ENCODE measurements around the gene PMP22. TPM values are rescaled to one million over a fixed set of nuclear protein-coding genes. Genes with fewer than 3 reads are reported as not detected.

PMP22 gene
- total RNA-seq, 1 experiment from 2014 or later, result 28.7 TPM

DNA sequence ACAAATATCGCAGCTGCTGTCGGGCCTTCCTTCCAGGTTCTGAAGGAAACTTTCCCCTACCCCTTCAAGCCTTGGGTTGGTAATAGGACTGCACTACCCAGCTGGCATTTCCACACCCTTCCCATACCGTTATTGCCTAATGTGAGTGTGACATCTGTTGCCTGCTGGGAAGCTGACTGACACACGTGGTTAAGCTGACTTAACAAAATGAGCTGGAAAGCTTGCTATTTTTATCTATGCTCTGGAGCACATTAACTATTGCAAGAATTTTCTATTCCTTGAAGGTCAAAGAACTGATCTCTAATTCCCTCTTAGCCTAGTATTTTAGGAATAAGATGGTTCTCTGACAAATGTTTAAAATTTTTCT, 79.5 kb downstream of the PMP22 start:
- CTCF ChIA-PET, result interaction anchor here (1.0 kb wide), 1 partner anchor 14 kb away, joined by 3 read pairs; no protein-coding TSS in a partner anchor
- no peaks in the 10 kb centered on the region for H4K20me1 ChIP-seq (ENCODE audit: insufficient read depth)

DNA sequence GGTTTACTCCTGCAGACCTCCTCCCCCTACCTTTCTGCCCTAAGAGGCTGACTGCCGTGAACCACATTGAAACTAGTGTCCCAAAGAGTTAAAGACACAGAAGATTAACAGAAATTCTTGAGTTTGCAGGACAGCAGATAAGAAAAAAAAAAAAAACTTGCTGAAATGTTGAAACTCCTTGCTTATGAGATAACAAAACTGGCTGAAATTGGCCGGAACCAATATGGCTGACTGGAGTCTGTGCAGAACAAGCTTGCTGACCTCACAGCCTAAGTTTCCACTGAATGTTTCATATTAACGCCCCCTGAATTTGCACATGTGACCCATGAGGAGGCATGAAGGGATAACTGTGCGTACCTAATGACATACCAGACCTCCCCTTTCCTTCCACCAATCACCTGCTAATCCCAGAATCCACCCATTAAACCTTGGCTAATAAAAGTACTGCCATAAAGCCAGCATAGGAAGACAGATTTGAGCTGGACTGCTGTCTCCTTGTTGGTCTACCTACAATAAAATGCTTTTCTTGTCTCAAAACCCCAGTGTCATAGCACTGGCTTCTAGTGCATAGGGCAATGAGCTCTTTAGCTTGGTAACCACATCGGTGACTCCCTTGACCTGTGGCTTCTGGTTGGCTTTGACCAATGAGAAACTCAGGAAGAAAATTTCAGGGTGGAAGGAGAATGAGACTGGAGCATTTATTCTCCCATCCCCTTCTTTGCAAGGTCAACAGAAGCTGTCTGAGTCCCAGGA, 80.1 kb downstream of the PMP22 start:
- H3K27me3 ChIP-seq (ENCODE audit: insufficient read depth, low read length), result peaks cover 4% of the 10 kb centered on the region; the same call in 1 of the 2 replicates
- H3K4me1 ChIP-seq (ENCODE audit: control insufficient read depth in 1 of 2, insufficient read depth in 2 of 2, low read length in 2 of 2), result no peaks in the 10 kb centered on the region
- H3K4me3 ChIP-seq (replicated peaks in 1 of 2; ENCODE audit: low read depth in 1 of 2, low read length in 2 of 2), result no peak overlapping the region
- no peaks in the 10 kb centered on the region for H4K20me1 ChIP-seq (ENCODE audit: insufficient read depth)
- RAD21 ChIA-PET (ENCODE audit: low non-redundant PET in 1 of 2, low total read pairs in 2 of 2, uncharacterized antibody in 2 of 2, unreplicated experiment in 2 of 2), result no interaction called here
- H3K79me2 ChIP-seq (ENCODE audit: insufficient read depth, low read length), result no peaks in the 10 kb centered on the region
- intact Hi-C loops (cut with micrococcal nuclease), result no loop called here
- H3K9me3 ChIP-seq (ENCODE audit: control insufficient read depth in 1 of 2, insufficient read depth in 1 of 2, low read depth in 1 of 2, low read length in 2 of 2), result no peaks in the 10 kb centered on the region
- BruUV-seq (replicated peaks), result no TSS peak
- H3K9me2 ChIP-seq (ENCODE audit: insufficient read depth), result no peaks in the 10 kb centered on the region
- no peak overlapping the region for H3K27ac ChIP-seq (ENCODE audit: low read depth, low read length)
- POLR2A ChIA-PET, result no interaction called here
- H3K9ac ChIP-seq (ENCODE audit: low read length), result no peak overlapping the region
- no peaks in the 10 kb centered on the region for H3K36me3 ChIP-seq (ENCODE audit: control insufficient read depth in 1 of 2, insufficient read depth in 2 of 2, low read length in 2 of 2)
- CTCF ChIA-PET, result interaction anchor here (1.0 kb wide), 1 partner anchor 14 kb away, joined by 3 read pairs; no protein-coding TSS in a partner anchor
- H3K4me2 ChIP-seq (ENCODE audit: low read length), result no peak overlapping the region
- no peak for ATAC-seq
- no peak for DNase-seq (ENCODE audit: low read depth, low spot score)
- no peak overlapping the region for H2AFZ ChIP-seq (ENCODE audit: low read depth, low read length, poor library complexity, severe bottlenecking)
- TF ChIP-seq TCF7L2 (IDR thresholded peaks at IDR 0.05; ENCODE audit: borderline replicate concordance, extremely low read depth, insufficient read depth, insufficient read length) (no peak), CEBPB (IDR thresholded peaks at IDR 0.05; ENCODE audit: low read depth) (no peak), SRF (IDR thresholded peaks at IDR 0.05; ENCODE audit: low read depth) (no peak), ZNF274 (IDR thresholded peaks at IDR 0.05; ENCODE audit: low read depth, low read length) (no peak), EZH2 (IDR thresholded peaks at IDR 0.05) (no peak), CBX3 (IDR thresholded peaks at IDR 0.05; ENCODE audit: low read depth) (no peak), EGR1 (IDR thresholded peaks at IDR 0.05; ENCODE audit: low read depth) (no peak), ZFX (IDR thresholded peaks at IDR 0.05) (no peak), SIN3A (IDR thresholded peaks at IDR 0.05; ENCODE audit: low read depth) (no peak), POLR2AphosphoS5 (IDR thresholded peaks at IDR 0.05; ENCODE audit: low read depth, low read length) (no peak), POLR2A (IDR thresholded peaks at IDR 0.05; ENCODE audit: borderline replicate concordance, extremely low read depth, insufficient read depth, insufficient read length) (no peak), SP1 (IDR thresholded peaks at IDR 0.05; ENCODE audit: low read depth) (no peak), YY1 (IDR thresholded peaks at IDR 0.05; ENCODE audit: extremely low read depth, insufficient replicate concordance, low read depth, low read length) (no peak), ELF1 (IDR thresholded peaks at IDR 0.05; ENCODE audit: borderline replicate concordance, low read depth) (no peak)
- TF ChIP-seq, protein P1, sequence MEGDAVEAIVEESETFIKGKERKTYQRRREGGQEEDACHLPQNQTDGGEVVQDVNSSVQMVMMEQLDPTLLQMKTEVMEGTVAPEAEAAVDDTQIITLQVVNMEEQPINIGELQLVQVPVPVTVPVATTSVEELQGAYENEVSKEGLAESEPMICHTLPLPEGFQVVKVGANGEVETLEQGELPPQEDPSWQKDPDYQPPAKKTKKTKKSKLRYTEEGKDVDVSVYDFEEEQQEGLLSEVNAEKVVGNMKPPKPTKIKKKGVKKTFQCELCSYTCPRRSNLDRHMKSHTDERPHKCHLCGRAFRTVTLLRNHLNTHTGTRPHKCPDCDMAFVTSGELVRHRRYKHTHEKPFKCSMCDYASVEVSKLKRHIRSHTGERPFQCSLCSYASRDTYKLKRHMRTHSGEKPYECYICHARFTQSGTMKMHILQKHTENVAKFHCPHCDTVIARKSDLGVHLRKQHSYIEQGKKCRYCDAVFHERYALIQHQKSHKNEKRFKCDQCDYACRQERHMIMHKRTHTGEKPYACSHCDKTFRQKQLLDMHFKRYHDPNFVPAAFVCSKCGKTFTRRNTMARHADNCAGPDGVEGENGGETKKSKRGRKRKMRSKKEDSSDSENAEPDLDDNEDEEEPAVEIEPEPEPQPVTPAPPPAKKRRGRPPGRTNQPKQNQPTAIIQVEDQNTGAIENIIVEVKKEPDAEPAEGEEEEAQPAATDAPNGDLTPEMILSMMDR (IDR thresholded peaks at IDR 0.05 in 2 of 3, conservative IDR thresholded peaks at IDR 0.05 in 1 of 3; ENCODE audit: borderline replicate concordance in 1 of 3, insufficient read depth in 1 of 3, low read depth in 2 of 3, low read length in 2 of 3), result no peak

More for the DNA sequence above, 79.5 kb downstream of the PMP22 start:
- BruUV-seq (replicated peaks), result no TSS peak
- Histone ChIP-seq H3K4me3 (replicated peaks in 1 of 2; ENCODE audit: low read depth in 1 of 2, low read length in 2 of 2) (no peak overlapping the region), H3K36me3 (ENCODE audit: control insufficient read depth in 1 of 2, insufficient read depth in 2 of 2, low read length in 2 of 2) (no peaks in the 10 kb centered on the region), H3K9me3 (ENCODE audit: control insufficient read depth in 1 of 2, insufficient read depth in 1 of 2, low read depth in 1 of 2, low read length in 2 of 2) (no peaks in the 10 kb centered on the region), H3K9me2 (ENCODE audit: insufficient read depth) (no peaks in the 10 kb centered on the region), H3K27ac (ENCODE audit: low read depth, low read length) (no peak overlapping the region), H2AFZ (ENCODE audit: low read depth, low read length, poor library complexity, severe bottlenecking) (no peak overlapping the region), H3K4me2 (ENCODE audit: low read length) (no peak overlapping the region), H3K4me1 (ENCODE audit: control insufficient read depth in 1 of 2, insufficient read depth in 2 of 2, low read length in 2 of 2) (no peaks in the 10 kb centered on the region), H3K9ac (ENCODE audit: low read length) (no peak overlapping the region), H3K27me3 (ENCODE audit: insufficient read depth, low read length) (peaks cover 4% of the 10 kb centered on the region; the same call in 1 of the 2 replicates), H3K79me2 (ENCODE audit: insufficient read depth, low read length) (no peaks in the 10 kb centered on the region)
- intact Hi-C loops (cut with micrococcal nuclease), result no loop called here
- ChIA-PET POLR2A (no interaction called here), RAD21 (ENCODE audit: low non-redundant PET in 1 of 2, low total read pairs in 2 of 2, uncharacterized antibody in 2 of 2, unreplicated experiment in 2 of 2) (no interaction called here)
- TF ChIP-seq, protein P2, sequence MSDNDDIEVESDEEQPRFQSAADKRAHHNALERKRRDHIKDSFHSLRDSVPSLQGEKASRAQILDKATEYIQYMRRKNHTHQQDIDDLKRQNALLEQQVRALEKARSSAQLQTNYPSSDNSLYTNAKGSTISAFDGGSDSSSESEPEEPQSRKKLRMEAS (IDR thresholded peaks at IDR 0.05), result no peak
- no peak for TF ChIP-seq TCF7L2 (IDR thresholded peaks at IDR 0.05; ENCODE audit: borderline replicate concordance, extremely low read depth, insufficient read depth, insufficient read length)
- no peak for TF ChIP-seq ELF1 (IDR thresholded peaks at IDR 0.05; ENCODE audit: borderline replicate concordance, low read depth)
- TF ChIP-seq CEBPB (IDR thresholded peaks at IDR 0.05; ENCODE audit: low read depth), result no peak
- TF ChIP-seq EZH2 (IDR thresholded peaks at IDR 0.05), result no peak
- no peak for TF ChIP-seq EGR1 (IDR thresholded peaks at IDR 0.05; ENCODE audit: low read depth)
- TF ChIP-seq RAD21 (IDR thresholded peaks at IDR 0.05; ENCODE audit: low read depth), result no peak
- no peak for TF ChIP-seq EZH2phosphoT487 (IDR thresholded peaks at IDR 0.05; ENCODE audit: borderline replicate concordance)
- ATAC-seq (no peak), DNase-seq (ENCODE audit: low read depth, low spot score) (no peak)

Measured in HCT116 (cell line).